Fibroblast of the aortic adventitia (primary cell): ENCODE measurements around the gene RASSF8. TPM values are rescaled to one million over a fixed set of nuclear protein-coding genes. Genes with fewer than 3 reads are reported as not detected.

Source experiments
- DNase-seq: peaks from one replicate; pipeline ENCODE4 v3.0.0-alpha.2; 2010; ENCODE audit warnings: low read depth
- H3K4me3 ChIP-seq: 2 replicates; pipeline ENCODE4 v1.5.1; 2011; ENCODE audit warnings: low read depth, mild to moderate bottlenecking, control low read depth, low read length, moderate library complexity
- total RNA-seq: library from RNA; depleted of rRNA; stranded (reverse); fragments of >200 nt; gene quantifications from 2 replicates; pipeline ENCODE4 v1.2.3, GENCODE V29; 2012; ENCODE audit warnings: low replicate concordance
- TF ChIP-seq, protein P1 (sequence below): IDR thresholded peaks from 2 replicates; pipeline ENCODE4 v1.5.1; 2011; ENCODE audit warnings: mild to moderate bottlenecking, low read length, control low read depth, inconsistent platforms; ENCODE audit not compliant: insufficient read depth

Gene RASSF8
- total RNA-seq, 1 donor: 128 TPM

DNA sequence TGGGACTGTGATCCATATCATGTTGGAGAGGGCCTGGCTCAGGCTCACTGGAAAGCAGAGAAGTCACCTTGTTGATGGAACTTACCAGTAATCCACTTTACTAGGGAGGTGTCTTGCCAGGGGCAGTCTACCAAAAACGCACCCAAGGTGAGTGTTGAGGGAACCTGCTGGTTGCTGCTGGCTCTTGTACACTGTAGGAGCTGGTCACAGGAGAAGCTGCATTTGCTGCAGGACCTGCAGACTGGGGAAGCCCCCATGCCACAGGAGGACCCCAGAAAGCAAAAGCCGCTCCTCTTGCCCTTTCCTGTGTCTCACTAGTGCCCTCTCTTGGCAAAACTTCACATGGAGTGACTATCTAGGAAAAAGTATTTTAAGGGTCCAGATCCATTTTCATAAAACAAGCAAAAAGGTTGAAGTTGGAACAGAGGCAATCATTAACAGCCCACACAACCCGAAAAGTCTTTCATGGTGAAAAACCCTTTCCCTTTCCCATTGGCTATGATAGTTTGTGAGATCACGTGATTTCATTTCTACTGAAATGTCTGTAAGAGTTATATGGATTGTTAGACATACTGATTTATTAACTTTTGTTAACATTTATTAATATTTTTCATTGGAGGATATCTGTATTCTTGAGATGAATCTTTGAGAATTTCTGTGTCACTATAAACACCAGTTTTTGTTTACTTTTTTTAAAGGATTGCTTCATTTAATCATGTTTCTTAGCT lies 59.2 kb downstream of the RASSF8 start:
- TF ChIP-seq, protein P1, sequence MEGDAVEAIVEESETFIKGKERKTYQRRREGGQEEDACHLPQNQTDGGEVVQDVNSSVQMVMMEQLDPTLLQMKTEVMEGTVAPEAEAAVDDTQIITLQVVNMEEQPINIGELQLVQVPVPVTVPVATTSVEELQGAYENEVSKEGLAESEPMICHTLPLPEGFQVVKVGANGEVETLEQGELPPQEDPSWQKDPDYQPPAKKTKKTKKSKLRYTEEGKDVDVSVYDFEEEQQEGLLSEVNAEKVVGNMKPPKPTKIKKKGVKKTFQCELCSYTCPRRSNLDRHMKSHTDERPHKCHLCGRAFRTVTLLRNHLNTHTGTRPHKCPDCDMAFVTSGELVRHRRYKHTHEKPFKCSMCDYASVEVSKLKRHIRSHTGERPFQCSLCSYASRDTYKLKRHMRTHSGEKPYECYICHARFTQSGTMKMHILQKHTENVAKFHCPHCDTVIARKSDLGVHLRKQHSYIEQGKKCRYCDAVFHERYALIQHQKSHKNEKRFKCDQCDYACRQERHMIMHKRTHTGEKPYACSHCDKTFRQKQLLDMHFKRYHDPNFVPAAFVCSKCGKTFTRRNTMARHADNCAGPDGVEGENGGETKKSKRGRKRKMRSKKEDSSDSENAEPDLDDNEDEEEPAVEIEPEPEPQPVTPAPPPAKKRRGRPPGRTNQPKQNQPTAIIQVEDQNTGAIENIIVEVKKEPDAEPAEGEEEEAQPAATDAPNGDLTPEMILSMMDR: peak; percentile 65

DNA sequence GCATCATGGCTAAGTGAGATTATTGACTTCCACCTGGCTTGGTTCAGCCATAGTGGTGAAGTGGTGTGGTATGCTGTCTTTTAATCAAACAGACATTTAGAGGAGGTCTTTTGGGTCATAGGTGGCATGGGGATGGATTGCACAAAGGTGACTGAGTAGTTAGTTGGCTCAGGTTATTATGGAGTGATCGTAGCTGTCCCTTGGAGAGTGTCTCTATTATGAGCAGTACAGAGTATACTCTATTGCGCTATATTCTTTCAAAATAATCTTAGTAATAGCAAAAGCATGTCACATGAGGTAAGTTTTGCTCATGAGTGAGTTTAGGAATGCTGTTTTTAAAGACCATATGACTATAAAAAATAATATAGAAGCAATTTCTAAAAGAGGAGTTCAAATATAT lies 60.4 kb downstream of the RASSF8 start:
- peak; percentile 49 for DNase-seq
- TF ChIP-seq, protein P1: no peak
- H3K4me3 ChIP-seq: no peak overlapping the region

More for the DNA sequence above, 59.2 kb downstream of the RASSF8 start:
- DNase-seq: peak; percentile 54
- no peak overlapping the region for H3K4me3 ChIP-seq

DNA sequence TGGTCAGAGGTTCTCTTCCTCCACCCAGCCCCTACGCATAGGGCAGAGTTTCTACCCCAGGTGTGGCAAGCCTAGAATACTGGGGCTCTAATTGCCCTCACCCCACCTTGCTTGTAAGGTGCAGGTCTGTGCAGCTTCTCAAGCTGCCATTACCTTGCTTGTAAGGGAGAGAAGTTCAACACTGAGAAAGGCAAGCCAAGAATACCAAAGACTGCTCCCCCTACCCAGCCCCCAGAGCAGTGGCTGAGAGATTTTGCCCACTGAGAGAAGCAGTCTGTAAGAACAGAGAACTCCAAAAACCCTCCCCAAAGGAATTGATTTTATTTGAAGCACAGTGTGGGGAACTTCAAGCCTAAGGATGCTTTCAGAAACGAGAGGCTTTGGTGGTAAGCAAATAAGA lies 63.1 kb downstream of the RASSF8 start:
- DNase-seq: no peak
- TF ChIP-seq, protein P1: no peak
- H3K4me3 ChIP-seq: no peak overlapping the region

DNA sequence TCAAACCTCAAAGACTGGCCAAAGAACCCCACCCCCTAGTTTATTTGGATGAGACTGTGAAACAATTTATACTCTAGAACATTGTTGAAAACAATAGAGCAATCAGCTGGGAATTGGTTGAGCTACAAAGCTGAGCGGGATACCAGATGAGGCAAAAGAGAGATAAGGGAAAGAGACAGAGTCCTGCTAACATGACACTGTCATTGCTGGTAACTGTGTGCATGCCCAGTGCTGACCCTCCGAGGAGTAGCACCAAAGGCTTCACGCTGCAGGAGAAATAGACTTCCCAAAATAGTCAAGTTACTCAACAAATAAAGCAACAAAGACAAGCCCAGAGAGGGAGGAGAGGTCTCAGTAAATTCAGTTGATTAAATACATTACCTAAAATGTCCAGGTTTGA lies 63.6 kb downstream of the RASSF8 start:
- TF ChIP-seq, protein P1: no peak
- no peak for DNase-seq
- H3K4me3 ChIP-seq: no peak overlapping the region

DNA sequence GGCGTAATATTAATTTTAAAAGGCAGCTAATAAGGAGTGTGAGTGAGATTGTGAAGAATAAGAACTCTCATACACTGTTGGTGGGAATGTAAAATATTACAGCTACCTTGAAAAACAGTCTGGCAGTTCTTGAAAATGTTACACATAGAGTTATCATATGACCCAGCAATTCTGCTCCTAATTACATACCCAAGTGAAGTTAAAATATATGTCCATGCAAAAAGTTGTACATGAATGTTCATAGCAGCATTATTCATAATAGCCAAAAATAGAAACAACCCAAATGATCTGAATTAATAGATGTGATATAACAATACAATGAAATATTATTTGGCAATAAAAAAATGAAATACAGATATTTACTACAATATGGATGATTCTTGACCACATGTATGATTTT lies 68.2 kb downstream of the RASSF8 start:
- TF ChIP-seq, protein P1: no peak
- DNase-seq: no peak

DNA sequence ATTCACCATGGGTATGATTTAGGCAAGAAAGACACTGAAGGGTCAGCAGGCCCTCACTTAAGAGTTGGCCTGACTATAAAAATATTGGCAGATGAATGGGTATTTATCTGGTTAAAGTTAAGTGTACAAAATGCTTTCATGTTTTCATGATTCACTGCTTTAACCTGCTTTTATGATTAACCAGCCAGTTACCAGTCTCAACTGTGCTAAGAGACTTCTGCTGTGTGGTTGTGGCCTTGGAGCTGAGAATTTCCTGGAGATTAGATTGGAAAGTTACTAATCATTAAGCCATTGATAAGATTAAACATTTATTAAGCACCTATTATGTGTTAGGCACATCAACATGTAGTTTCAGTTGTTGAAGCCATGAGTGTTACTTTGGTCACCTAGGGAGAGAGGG lies 68.9 kb downstream of the RASSF8 start:
- TF ChIP-seq, protein P1: no peak
- no peak for DNase-seq
- no peak overlapping the region for H3K4me3 ChIP-seq

More for the DNA sequence above, 68.2 kb downstream of the RASSF8 start:
- no peak overlapping the region for H3K4me3 ChIP-seq
